ENCODE data around the gene WNT3A. TPM values are rescaled to one million over a fixed set of nuclear protein-coding genes. Genes with fewer than 3 reads are reported as not detected.

Gene WNT3A
- total RNA-seq, 4 donors from 2014 or later: not detected

DNA sequence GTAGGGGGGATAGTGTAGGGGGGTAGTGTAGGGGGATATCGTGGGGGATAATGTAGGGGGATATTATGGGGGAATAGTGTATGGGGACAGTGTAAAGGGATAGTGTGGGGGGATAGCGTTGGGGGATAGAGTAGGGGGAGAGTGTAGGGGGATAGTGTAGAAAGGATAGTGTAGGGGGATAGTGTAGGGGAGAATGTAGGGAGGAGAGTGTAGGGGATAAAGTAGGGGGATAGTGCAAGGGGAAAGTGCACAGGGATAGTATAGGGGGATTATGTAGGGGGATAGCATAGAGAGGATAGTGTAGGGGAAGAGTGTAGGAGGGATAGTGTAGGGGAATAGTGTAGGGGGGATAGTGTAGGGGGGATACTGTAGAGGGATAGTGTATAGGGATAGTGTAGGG is 63.4 kb downstream of the WNT3A start:
- TF ChIP-seq, protein P1, sequence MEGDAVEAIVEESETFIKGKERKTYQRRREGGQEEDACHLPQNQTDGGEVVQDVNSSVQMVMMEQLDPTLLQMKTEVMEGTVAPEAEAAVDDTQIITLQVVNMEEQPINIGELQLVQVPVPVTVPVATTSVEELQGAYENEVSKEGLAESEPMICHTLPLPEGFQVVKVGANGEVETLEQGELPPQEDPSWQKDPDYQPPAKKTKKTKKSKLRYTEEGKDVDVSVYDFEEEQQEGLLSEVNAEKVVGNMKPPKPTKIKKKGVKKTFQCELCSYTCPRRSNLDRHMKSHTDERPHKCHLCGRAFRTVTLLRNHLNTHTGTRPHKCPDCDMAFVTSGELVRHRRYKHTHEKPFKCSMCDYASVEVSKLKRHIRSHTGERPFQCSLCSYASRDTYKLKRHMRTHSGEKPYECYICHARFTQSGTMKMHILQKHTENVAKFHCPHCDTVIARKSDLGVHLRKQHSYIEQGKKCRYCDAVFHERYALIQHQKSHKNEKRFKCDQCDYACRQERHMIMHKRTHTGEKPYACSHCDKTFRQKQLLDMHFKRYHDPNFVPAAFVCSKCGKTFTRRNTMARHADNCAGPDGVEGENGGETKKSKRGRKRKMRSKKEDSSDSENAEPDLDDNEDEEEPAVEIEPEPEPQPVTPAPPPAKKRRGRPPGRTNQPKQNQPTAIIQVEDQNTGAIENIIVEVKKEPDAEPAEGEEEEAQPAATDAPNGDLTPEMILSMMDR (IDR thresholded peaks at IDR 0.05): no peak
- DNase-seq (ENCODE audit: low spot score) (no peak), ATAC-seq (ENCODE audit: low FRiP score) (no peak)

DNA sequence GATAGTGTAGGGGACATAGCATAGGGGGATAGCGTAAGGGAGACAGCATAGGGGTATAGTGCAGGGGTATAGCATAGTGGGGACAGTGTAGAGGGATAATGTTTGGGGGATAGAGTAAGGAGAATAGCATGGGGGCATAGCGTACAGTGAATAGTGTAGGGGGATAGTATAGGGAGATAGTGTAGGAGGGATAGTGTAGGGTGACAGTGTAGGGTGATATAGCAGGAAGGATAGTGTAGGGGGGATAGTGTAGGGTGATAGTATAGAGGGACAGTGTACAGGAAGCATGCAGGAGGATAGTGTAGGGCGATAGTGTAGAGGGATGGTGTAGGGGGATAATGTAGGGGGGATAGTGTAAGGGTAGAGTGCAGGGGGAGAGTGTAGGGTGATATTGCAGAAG is 64.1 kb downstream of the WNT3A start:
- DNase-seq (ENCODE audit: low spot score): no peak
- ATAC-seq (ENCODE audit: low FRiP score): no peak
- TF ChIP-seq, protein P1 (IDR thresholded peaks at IDR 0.05): no peak

DNA sequence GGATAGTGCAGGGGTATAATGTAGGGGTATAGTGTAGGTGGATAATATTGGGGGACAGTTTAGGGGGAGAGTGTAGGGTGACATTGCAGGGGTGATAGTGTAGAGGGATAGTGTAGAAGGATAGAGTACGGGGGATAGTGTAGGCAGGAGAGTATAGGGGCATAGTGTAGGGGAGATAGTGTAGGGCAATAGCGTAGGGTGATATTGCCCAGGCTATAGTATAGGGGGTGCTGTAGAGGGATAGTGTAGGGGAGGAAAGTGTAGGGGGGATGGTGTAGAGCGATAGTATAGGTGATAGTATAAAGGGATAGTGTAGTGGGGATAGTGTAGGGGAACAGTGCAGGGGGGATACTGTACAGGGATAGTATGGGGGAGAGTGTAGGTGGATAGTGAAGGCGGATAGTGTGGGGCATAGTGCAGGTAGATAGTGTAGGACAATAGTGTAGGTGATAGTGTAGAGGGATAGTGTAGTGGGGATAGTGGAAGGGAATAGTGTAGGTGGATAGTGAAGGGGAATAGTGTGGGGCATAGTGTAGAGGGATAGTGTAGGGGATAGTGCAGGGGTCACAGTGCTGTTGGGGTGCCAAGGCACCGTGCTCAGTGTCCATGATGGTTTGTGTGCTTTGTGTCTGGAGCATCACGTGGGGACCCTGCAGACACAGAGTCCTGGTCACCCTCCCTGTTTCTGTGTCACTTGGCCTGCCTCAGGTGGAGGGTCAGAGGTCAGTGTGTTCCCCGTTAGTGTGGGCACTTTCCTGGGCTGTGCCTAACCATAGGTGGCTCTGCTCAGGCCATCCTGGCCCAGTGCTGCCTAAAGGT is 65.2 kb downstream of the WNT3A start:
- TF ChIP-seq, protein P1 (IDR thresholded peaks at IDR 0.05): no peak
- ATAC-seq (ENCODE audit: low FRiP score): no peak
- DNase-seq (ENCODE audit: low spot score): no peak

DNA sequence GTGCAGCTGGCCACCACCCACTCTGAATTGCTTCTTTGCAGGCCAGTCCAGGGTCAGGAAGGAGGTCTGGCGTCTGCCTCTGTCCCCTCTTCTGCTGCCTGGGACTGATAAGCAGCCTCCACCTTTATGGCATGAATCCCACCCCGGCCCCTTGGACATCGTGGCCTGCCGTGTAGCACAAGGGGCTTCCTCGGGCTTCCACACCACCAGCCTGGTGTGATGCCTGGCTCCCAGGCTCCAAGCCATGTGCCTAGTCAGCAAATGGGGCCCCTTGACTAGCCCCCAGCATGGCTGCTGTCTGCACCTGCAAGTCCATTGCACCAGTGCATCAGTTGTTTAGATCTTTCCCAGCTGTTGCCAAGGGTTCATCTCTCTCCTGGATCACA is 65.9 kb downstream of the WNT3A start:
- DNase-seq (ENCODE audit: low spot score): no peak
- TF ChIP-seq, protein P1 (IDR thresholded peaks at IDR 0.05): no peak
- ATAC-seq (ENCODE audit: low FRiP score): no peak

DNA sequence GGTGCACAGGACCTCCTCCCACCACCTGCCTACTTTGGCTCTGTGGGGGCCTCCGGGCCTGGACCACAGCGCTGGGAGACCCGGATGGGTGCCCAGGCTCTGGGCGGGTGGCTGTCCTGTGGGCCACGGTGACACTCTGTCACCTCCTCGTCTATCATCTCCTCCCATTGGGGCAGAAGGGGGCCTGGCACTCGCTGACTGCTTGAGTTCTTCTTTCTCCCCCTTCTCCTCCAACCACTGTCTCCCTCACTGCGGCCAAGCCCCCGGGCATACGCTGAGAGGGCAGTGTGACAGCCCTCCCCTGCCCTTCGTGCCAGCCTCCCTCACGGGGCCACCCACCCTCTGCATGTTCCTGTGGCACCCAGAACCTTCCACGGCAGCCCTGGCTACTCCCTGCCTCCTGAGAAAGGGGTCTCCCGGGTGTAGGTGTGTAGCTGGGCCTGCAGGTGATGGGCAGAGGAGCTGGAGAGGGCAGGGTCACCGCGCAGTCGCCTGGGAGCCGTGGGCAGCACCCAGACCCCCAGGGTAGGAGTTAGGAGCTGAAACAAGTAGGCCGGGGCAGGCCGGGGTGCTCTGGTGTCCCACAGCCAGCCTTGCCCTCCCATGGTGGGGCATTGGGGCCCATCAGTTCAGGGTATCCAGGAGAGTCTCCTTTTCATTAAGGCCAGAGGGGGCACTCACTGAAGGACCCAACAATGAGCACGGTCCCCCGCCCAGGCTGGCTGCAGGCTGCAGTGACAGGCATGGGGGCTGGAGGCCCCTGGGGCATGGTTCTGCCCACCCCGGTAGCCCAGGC is 66.5 kb downstream of the WNT3A start:
- TF ChIP-seq, protein P1 (IDR thresholded peaks at IDR 0.05): no peak
- DNase-seq (ENCODE audit: low spot score): no peak
- ATAC-seq (ENCODE audit: low FRiP score): no peak

DNA sequence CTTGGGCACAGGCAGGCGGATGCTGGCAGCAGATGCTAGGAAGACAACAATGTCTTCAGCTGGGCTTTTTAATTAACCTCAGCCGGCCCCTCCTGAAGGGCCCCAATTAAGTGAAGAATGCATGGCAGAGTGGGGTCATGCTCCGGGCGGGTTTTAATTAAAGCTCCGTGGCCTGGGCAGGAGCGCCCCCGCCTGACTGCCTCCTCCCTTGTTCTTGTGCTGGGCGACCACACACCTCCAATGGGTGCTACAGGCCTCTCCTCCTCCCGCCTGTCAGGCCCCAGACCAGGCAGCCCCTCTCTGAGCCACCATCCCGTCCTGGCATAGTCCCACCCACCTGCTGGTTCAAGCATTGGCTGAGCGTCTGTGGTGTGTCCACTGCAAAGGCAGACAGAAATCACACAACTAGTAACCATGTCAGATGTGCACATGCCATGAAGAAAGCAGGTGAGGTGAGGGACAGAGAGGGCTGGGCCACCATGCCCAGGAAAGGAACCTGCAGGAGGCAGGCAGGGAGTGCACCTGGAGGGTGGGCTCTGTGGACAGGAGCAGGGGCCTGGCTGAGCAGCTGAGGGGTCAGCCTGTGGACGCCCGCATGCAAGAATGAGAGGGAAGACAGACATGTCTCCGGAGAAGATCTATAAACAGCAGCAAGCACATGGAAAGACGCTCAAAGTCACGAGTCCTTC is 67.2 kb downstream of the WNT3A start:
- TF ChIP-seq, protein P1 (IDR thresholded peaks at IDR 0.05): no peak
- ATAC-seq (ENCODE audit: low FRiP score) (no peak), DNase-seq (ENCODE audit: low spot score) (no peak)
